ENCODE results near the gene RAB40B.

- TF ChIP-seq, protein P1, sequence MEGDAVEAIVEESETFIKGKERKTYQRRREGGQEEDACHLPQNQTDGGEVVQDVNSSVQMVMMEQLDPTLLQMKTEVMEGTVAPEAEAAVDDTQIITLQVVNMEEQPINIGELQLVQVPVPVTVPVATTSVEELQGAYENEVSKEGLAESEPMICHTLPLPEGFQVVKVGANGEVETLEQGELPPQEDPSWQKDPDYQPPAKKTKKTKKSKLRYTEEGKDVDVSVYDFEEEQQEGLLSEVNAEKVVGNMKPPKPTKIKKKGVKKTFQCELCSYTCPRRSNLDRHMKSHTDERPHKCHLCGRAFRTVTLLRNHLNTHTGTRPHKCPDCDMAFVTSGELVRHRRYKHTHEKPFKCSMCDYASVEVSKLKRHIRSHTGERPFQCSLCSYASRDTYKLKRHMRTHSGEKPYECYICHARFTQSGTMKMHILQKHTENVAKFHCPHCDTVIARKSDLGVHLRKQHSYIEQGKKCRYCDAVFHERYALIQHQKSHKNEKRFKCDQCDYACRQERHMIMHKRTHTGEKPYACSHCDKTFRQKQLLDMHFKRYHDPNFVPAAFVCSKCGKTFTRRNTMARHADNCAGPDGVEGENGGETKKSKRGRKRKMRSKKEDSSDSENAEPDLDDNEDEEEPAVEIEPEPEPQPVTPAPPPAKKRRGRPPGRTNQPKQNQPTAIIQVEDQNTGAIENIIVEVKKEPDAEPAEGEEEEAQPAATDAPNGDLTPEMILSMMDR (conservative IDR thresholded peaks at IDR 0.05; ENCODE audit: low read depth, low read length), result no peak
- no peak for TF ChIP-seq EZH2 (IDR thresholded peaks at IDR 0.05; ENCODE audit: borderline replicate concordance, low read depth, low read length, poor library complexity, severe bottlenecking)
Measured at GRCh38 chr17:82668024-82668630, 30.4 kb downstream of the RAB40B start.
